H9 (cell line): Measurements from ENCODE around the gene SLC10A4. TPM values are rescaled to one million over a fixed set of nuclear protein-coding genes. Genes with fewer than 3 reads are reported as not detected.

Source experiments
- DNase-seq: peaks from one replicate; pipeline ENCODE4 v3.0.0-alpha.2; 2017
- H2AFZ ChIP-seq: one replicate; pipeline ENCODE4 v1.6.1; 2013; ENCODE audit warnings: mild to moderate bottlenecking, low read length, control low read depth, moderate library complexity
- H2AK5ac ChIP-seq: 2 replicates; pipeline ENCODE4 v1.6.1; 2013; ENCODE audit warnings: low read length, control low read depth, mixed read lengths; ENCODE audit not compliant: insufficient read length
- H2BK120ac ChIP-seq: one replicate; pipeline ENCODE4 v1.6.1; 2013; ENCODE audit warnings: low read depth, mild to moderate bottlenecking, low read length, control low read depth, inconsistent platforms; ENCODE audit not compliant: poor library complexity, severe bottlenecking
- H2BK12ac ChIP-seq: 2 replicates; pipeline ENCODE4 v1.6.1; 2013; ENCODE audit warnings: low read length, control low read depth, mixed read lengths, low read depth; ENCODE audit not compliant: insufficient read length
- H2BK15ac ChIP-seq: 2 replicates; pipeline ENCODE4 v1.6.1; 2013; ENCODE audit warnings: low read depth, low read length, control low read depth
- H2BK20ac ChIP-seq: one replicate; pipeline ENCODE4 v1.6.1; 2013; ENCODE audit warnings: low read depth, mild to moderate bottlenecking, low read length, control low read depth, inconsistent platforms; ENCODE audit not compliant: poor library complexity, severe bottlenecking
- H2BK5ac ChIP-seq: 2 replicates; pipeline ENCODE4 v1.6.1; 2013; ENCODE audit warnings: low read length, control low read depth, mixed read lengths; ENCODE audit not compliant: insufficient read length
- H3K14ac ChIP-seq: 2 replicates; pipeline ENCODE4 v1.6.1; 2013; ENCODE audit warnings: low read length, control low read depth; ENCODE audit not compliant: insufficient read depth
- H3K18ac ChIP-seq: 2 replicates; pipeline ENCODE4 v1.6.1; 2013; ENCODE audit warnings: low read depth, mild to moderate bottlenecking, mixed read lengths, low read length, control low read depth; ENCODE audit not compliant: insufficient read length
- H3K23ac ChIP-seq: 2 replicates; pipeline ENCODE4 v1.6.1; 2013; ENCODE audit warnings: low read length, control low read depth, mixed read lengths, low read depth; ENCODE audit not compliant: insufficient read length
- H3K23me2 ChIP-seq: 2 replicates; pipeline ENCODE4 v1.6.1; 2013; ENCODE audit warnings: low read depth, mild to moderate bottlenecking, mixed read lengths, low read length, control low read depth; ENCODE audit not compliant: insufficient read length, poor library complexity, severe bottlenecking
- H3K27ac ChIP-seq: 2 replicates; pipeline ENCODE4 v1.5.1; 2013; ENCODE audit warnings: low read length, control low read depth, mixed read lengths, low read depth; ENCODE audit not compliant: insufficient read length
- H3K27me3 ChIP-seq: 2 replicates; pipeline ENCODE4 v1.6.1; 2013; ENCODE audit warnings: low read length, control low read depth, inconsistent platforms; ENCODE audit not compliant: insufficient read depth
- H3K4ac ChIP-seq: 2 replicates; pipeline ENCODE4 v1.6.1; 2013; ENCODE audit warnings: low read depth, mild to moderate bottlenecking, control low read depth, inconsistent platforms, low read length, moderate library complexity
- H3K4me1 ChIP-seq: 2 replicates; pipeline ENCODE4 v1.6.1; 2013; ENCODE audit warnings: low read length, control low read depth, inconsistent platforms; ENCODE audit not compliant: insufficient read depth
- H3K4me2 ChIP-seq: 2 replicates; pipeline ENCODE4 v1.6.1; 2013; ENCODE audit warnings: low read length, control low read depth, mixed read lengths; ENCODE audit not compliant: insufficient read length, insufficient read depth
- H3K56ac ChIP-seq: 2 replicates; pipeline ENCODE4 v1.6.1; 2013; ENCODE audit warnings: low read depth, mild to moderate bottlenecking, mixed read lengths, low read length, control low read depth; ENCODE audit not compliant: insufficient read length
- H3K79me1 ChIP-seq: 2 replicates; pipeline ENCODE4 v1.6.1; 2013; ENCODE audit warnings: low read depth, mild to moderate bottlenecking, moderate library complexity, low read length, control low read depth, inconsistent platforms; ENCODE audit not compliant: insufficient read depth, poor library complexity, severe bottlenecking
- H3K79me2 ChIP-seq: 2 replicates; pipeline ENCODE4 v1.6.1; 2013; ENCODE audit warnings: low read length, control low read depth, inconsistent platforms; ENCODE audit not compliant: insufficient read depth
- H3K9ac ChIP-seq: 2 replicates; pipeline ENCODE4 v1.6.1; 2013; ENCODE audit warnings: low read length, control low read depth, mixed read lengths; ENCODE audit not compliant: insufficient read length; ENCODE audit errors: extremely low read depth
- H3K9me3 ChIP-seq: one replicate; pipeline ENCODE4 v1.6.1; 2013; ENCODE audit warnings: low read depth, low read length, inconsistent platforms; ENCODE audit not compliant: control insufficient read depth
- H3T11ph ChIP-seq: one replicate; pipeline ENCODE4 v1.6.1; 2013; ENCODE audit warnings: mild to moderate bottlenecking, low read length, control low read depth, inconsistent platforms
- H4K20me1 ChIP-seq: one replicate; pipeline ENCODE4 v1.6.1; 2013; ENCODE audit not compliant: control insufficient read depth, insufficient read length, insufficient read depth
- H4K5ac ChIP-seq: 2 replicates; pipeline ENCODE4 v1.6.1; 2013; ENCODE audit warnings: low read depth, mild to moderate bottlenecking, mixed read lengths, low read length, control low read depth; ENCODE audit not compliant: insufficient read length
- H4K8ac ChIP-seq: replicated peaks from 2 replicates; pipeline ENCODE4 v1.6.1; 2013; ENCODE audit warnings: low read length, control low read depth, mixed read lengths, low read depth; ENCODE audit not compliant: insufficient read length
- H4K91ac ChIP-seq: 2 replicates; pipeline ENCODE4 v1.6.1; 2013; ENCODE audit warnings: low read depth, mild to moderate bottlenecking, moderate library complexity, mixed read lengths, low read length, control low read depth; ENCODE audit not compliant: insufficient read length
- H3K27ac Mint-ChIP-seq, 3 experiments: 2 replicates in 2 of 3; 3 replicates in 1 of 3; pipeline ENCODE4 v1.8.0; 2020 to 2021; ENCODE audit warnings: mixed read lengths in 3 of 3, mild to moderate bottlenecking in 1 of 3, moderate library complexity in 1 of 3
- H3K27me3 Mint-ChIP-seq: 2 replicates; pipeline ENCODE4 v1.8.0; 2021; ENCODE audit warnings: low read depth, mild to moderate bottlenecking, moderate library complexity, mixed read lengths
- H3K36me3 Mint-ChIP-seq, 3 experiments: 2 replicates in 2 of 3; 3 replicates in 1 of 3; pipeline ENCODE4 v1.8.0; 2020 to 2021; ENCODE audit warnings: low read depth in 3 of 3, mixed read lengths in 3 of 3; ENCODE audit not compliant: insufficient read depth in 1 of 3
- H3K4me1 Mint-ChIP-seq, 2 experiments: 2 replicates each; pipeline ENCODE4 v1.8.0; 2020; ENCODE audit warnings: mixed read lengths in 2 of 2
- H3K4me3 Mint-ChIP-seq, 2 experiments: 2 replicates in 1 of 2; 3 replicates in 1 of 2; pipeline ENCODE4 v1.8.0; 2020 to 2021; ENCODE audit warnings: mild to moderate bottlenecking in 2 of 2, mixed read lengths in 2 of 2, moderate library complexity in 1 of 2
- H3K9me3 Mint-ChIP-seq, 2 experiments: 2 replicates in 1 of 2; 3 replicates in 1 of 2; pipeline ENCODE4 v1.8.0; 2020; ENCODE audit warnings: mild to moderate bottlenecking in 2 of 2, mixed read lengths in 2 of 2, moderate library complexity in 1 of 2
- CTCF ChIP-seq: fragments of 200-600 bp; sonication (generic); conservative IDR thresholded peaks from 3 replicates; pipeline ENCODE4 v1.8.0; 2021; ENCODE audit warnings: antibody characterized with exemption, mild to moderate bottlenecking
- WGBS: extraction: QIAGEN DNeasy Blood & Tissue Kit; methylation state at CpG from one replicate; pipeline ENCODE4 v1.1.7; 2013; ENCODE audit warnings: missing lambda C conversion rate, low lambda C conversion rate, mixed read lengths; ENCODE audit not compliant: insufficient read length; ENCODE audit errors: extremely low coverage; 5-methylcytosine and 5-hydroxymethylcytosine counted together
- total RNA-seq: library from RNA; stranded (reverse); gene quantifications from 2 replicates; pipeline ENCODE4 v1.2.1, GENCODE V29; 2021

The SLC10A4 gene
- total RNA-seq, 1 experiment from 2014 or later, result 1.7 TPM

- H3K4me3 Mint-ChIP-seq, result no peak overlapping the region
- Histone ChIP-seq H4K5ac (no peak overlapping the region), H2AFZ (no peak overlapping the region), H2BK12ac (no peak overlapping the region), H3K27me3 (no peaks in the 10 kb centered on the region), H3K4me2 (no peak overlapping the region), H3K56ac (no peak overlapping the region), H2BK20ac (no peak overlapping the region), H2BK120ac (no peak overlapping the region), H3K18ac (no peak overlapping the region), H3T11ph (no peak overlapping the region), H3K4me1 (no peaks in the 10 kb centered on the region), H3K9ac (no peak overlapping the region), H4K91ac (no peak overlapping the region), H3K4ac (no peak overlapping the region), H2BK5ac (no peak overlapping the region), H3K23me2 (no peaks in the 10 kb centered on the region), H2BK15ac (no peak overlapping the region), H3K23ac (no peak overlapping the region), H3K14ac (no peak overlapping the region), H4K20me1 (no peaks in the 10 kb centered on the region), H3K79me2 (no peaks in the 10 kb centered on the region), H4K8ac (no peak overlapping the region), H2AK5ac (no peak overlapping the region), H3K9me3 (no peaks in the 10 kb centered on the region), H3K27ac (no peak overlapping the region), H3K79me1 (no peaks in the 10 kb centered on the region)
- H3K9me3 Mint-ChIP-seq, result no peaks in the 10 kb centered on the region
- TF ChIP-seq CTCF, result no peak
- H3K27me3 Mint-ChIP-seq, result no peaks in the 10 kb centered on the region; the same call in 1 of the 2 replicates
- no peak for DNase-seq
- H3K27ac Mint-ChIP-seq, result no peak overlapping the region
- no CpG with 5 or more reads among the region's 2 CpGs for WGBS
- H3K4me1 Mint-ChIP-seq, result no peaks in the 10 kb centered on the region
- no peaks in the 10 kb centered on the region for H3K36me3 Mint-ChIP-seq
These were observed 28.6 kb upstream of the SLC10A4 start for GRCh38 chr4:48454591-48454990.
